Body of pancreas (tissue), 4 donors: ENCODE data around the gene CLDN8. TPM values are rescaled to one million over a fixed set of nuclear protein-coding genes. Genes with fewer than 3 reads are reported as not detected.

ENCODE experiments used
- ATAC-seq: fragments of 150-250 bp; one replicate; pipeline ENCODE4 v1.9.1; 2016
- DNase-seq, 4 donors: peaks; one replicate each; pipeline ENCODE4 v3.0.0-alpha.2; 2019
- H3K27ac ChIP-seq, 4 donors: fragments of 200-600 bp; sonication (generic); 1 replicate in 3 of 4; 2 replicates in 1 of 4; pipeline versions ENCODE4 v1.5.1 to v1.6.1; 2016 to 2019; ENCODE audit warnings: mild to moderate bottlenecking in 1 of 4, mixed read lengths in 1 of 4, moderate library complexity in 1 of 4
- H3K27me3 ChIP-seq, 2 donors: fragments of 200-600 bp; sonication (generic); one replicate each; pipeline ENCODE4 v1.6.0; 2016; ENCODE audit warnings: mild to moderate bottlenecking in 1 of 2
- H3K36me3 ChIP-seq, 2 donors: fragments of 200-600 bp; sonication (generic); replicated peaks in 1 of 2; 2 replicates each; pipeline ENCODE4 v1.5.1; 2016; ENCODE audit warnings: low read depth in 2 of 2; ENCODE audit not compliant: insufficient read depth in 1 of 2
- H3K4me1 ChIP-seq: fragments of 200-600 bp; sonication (generic); one replicate; pipeline ENCODE4 v1.6.0; 2016
- H3K4me3 ChIP-seq, 2 donors: fragments of 200-600 bp; sonication (generic); 1 replicate in 1 of 2; 2 replicates in 1 of 2; pipeline ENCODE4 v1.5.1; 2016 to 2019
- H3K9me3 ChIP-seq, 3 donors: fragments of 200-600 bp; sonication (generic); 1 replicate in 2 of 3; 2 replicates in 1 of 3; pipeline ENCODE4 v1.5.1; 2016
- POLR2A ChIP-seq, 3 donors: fragments of 450-650 bp; IDR thresholded peaks; one replicate each; pipeline ENCODE4 v1.6.1; 2016; ENCODE audit warnings: antibody characterized with exemption in 3 of 3, mild to moderate bottlenecking in 2 of 3
- WGBS, 2 donors: methylation state at CpG; one replicate each; pipeline ENCODE4 v1.1.5; 2017; 5-methylcytosine and 5-hydroxymethylcytosine counted together
- intact Hi-C: fragments of 100-400 bp; cut with DNase I; formaldehyde crosslinking; loops from one replicate; pipeline ENCODE4 v1.15.1; 2023
- total RNA-seq, 2 donors: library from RNA; depleted of rRNA; stranded (reverse); fragments of >200 nt; gene quantifications; one replicate each; pipeline ENCODE4 v1.1.0, GENCODE V29; 2016
- TF ChIP-seq, protein P1 (sequence below), 7 experiments: fragments of 450-650 bp in 4 of 7; fragments of 200-600 bp in 3 of 7; sonication (generic) in 3 of 7; IDR thresholded peaks; one replicate each; pipeline ENCODE4 v1.5.1; 2016 to 2019; ENCODE audit warnings: antibody characterized with exemption in 7 of 7

The CLDN8 gene
- total RNA-seq, 2 donors from 2014 or later, result 0.66 TPM; not detected in 1

DNA sequence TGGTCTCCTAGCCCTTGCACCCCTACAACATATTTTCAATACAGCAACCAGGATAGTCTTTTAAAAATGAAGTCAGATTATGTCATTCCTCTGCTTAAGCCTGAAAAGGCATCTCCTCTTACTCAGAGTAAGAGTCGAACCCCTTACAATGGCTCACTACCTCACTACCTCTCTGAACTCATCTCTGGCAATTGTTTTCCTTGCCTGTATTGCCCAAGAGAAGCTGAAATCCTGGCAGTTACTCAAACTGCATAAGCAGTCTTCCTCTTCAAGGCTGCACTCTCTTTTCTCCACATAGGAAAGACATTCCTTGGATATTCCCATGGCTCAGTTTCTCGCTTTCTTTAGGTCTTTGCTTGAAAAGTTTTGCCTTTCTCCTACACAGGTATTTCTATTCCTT lies 22.7 kb downstream of the CLDN8 start:
- Histone ChIP-seq H3K27me3 (no peaks in the 10 kb centered on the region), H3K36me3 (no peaks in the 10 kb centered on the region), H3K4me1 (peaks cover 6% of the 10 kb centered on the region), H3K4me3 (no peak overlapping the region), H3K9me3 (no peaks in the 10 kb centered on the region), H3K27ac (no peak overlapping the region)
- no peak for DNase-seq
- 81 to 82% methylated on average over 2 of the region's 2 CpGs for WGBS, 2 donors
- intact Hi-C loops, result no loop called here
- TF ChIP-seq, protein P1, sequence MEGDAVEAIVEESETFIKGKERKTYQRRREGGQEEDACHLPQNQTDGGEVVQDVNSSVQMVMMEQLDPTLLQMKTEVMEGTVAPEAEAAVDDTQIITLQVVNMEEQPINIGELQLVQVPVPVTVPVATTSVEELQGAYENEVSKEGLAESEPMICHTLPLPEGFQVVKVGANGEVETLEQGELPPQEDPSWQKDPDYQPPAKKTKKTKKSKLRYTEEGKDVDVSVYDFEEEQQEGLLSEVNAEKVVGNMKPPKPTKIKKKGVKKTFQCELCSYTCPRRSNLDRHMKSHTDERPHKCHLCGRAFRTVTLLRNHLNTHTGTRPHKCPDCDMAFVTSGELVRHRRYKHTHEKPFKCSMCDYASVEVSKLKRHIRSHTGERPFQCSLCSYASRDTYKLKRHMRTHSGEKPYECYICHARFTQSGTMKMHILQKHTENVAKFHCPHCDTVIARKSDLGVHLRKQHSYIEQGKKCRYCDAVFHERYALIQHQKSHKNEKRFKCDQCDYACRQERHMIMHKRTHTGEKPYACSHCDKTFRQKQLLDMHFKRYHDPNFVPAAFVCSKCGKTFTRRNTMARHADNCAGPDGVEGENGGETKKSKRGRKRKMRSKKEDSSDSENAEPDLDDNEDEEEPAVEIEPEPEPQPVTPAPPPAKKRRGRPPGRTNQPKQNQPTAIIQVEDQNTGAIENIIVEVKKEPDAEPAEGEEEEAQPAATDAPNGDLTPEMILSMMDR (IDR thresholded peaks at IDR 0.05), result no peak
- TF ChIP-seq POLR2A (IDR thresholded peaks at IDR 0.05), result no peak
- ATAC-seq, result no peak

DNA sequence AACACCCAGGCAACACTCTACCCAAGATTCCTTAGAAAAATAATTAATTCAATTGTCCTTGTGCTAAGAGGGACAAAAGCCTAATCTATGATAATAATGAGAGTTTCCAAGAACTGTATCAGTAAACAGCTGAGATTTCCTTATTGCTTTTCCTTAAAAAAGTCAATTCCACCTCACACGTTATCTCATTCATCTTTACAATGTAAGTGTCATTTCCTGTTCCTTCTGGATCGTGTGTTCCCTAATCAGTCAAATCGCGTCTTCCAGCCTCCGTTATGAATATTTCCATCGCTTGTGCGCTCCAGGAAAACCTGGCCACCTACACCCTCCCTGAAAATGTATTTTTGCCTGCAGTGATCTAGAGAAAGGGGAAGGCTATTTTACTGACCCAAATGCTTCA lies 25.3 kb downstream of the CLDN8 start:
- TF ChIP-seq, protein P1 (IDR thresholded peaks at IDR 0.05), result no peak
- 81 to 96% methylated on average over 7 of the region's 7 CpGs for WGBS, 2 donors
- Histone ChIP-seq H3K4me1 (peaks cover 6% of the 10 kb centered on the region), H3K36me3 (no peaks in the 10 kb centered on the region), H3K27me3 (no peaks in the 10 kb centered on the region), H3K4me3 (no peak overlapping the region), H3K27ac (no peak overlapping the region), H3K9me3 (no peaks in the 10 kb centered on the region)
- ATAC-seq (no peak), DNase-seq (no peak)
- intact Hi-C loops, result no loop called here

DNA sequence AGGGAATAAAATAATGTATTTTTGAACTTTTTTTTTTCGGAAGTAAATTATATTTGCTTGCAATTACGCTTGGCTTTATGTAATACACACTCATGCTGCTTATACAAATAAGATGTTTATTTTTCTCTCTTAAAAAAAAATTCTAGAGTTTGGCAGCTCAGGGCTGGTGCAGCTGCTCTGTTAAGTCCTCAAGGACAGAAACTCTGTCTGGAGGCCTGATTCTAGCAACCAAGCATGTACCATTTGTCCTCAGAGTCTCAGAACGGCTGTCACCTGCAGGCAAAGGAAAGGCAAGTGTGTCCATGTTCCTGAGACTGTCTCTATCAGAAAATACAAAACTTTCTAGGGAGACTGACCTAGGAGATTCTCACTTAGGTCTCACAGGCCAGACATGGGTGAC lies 26.1 kb downstream of the CLDN8 start:
- ATAC-seq (peak; percentile 35), DNase-seq (peak in 3 of 4 donors; percentile 14 to 25 (median 21))
- Histone ChIP-seq H3K4me3 (no peak overlapping the region), H3K27ac (no peak overlapping the region), H3K4me1 (peaks cover 6% of the 10 kb centered on the region), H3K27me3 (no peaks in the 10 kb centered on the region), H3K36me3 (no peaks in the 10 kb centered on the region), H3K9me3 (no peaks in the 10 kb centered on the region)
- TF ChIP-seq POLR2A (IDR thresholded peaks at IDR 0.05), result no peak
- TF ChIP-seq, protein P1 (IDR thresholded peaks at IDR 0.05), result no peak
- intact Hi-C loops, result no loop called here
- 36 to 39% methylated on average over 3 of the region's 3 CpGs for WGBS, 2 donors

DNA sequence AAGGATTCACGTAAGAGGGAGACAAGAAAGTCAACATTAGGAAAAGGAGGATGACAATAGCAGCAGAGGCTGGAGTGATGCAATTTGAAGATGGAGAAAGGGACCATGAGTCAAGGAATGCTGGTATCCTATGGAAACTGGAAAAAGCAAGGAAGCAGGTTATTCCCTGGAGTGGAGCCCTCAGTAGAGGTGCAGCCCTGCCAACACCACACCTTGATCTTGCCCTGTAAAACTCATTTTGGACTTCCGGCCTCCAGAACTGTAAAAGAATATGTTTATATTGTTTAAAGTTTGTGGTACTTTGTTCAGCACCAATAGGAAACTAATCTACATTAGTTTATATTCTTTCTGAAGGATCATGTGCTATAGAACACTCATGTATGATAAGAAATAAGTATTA lies 29.7 kb downstream of the CLDN8 start:
- H3K36me3 ChIP-seq, result no peaks in the 10 kb centered on the region
- no peaks in the 10 kb centered on the region for H3K27me3 ChIP-seq
- ATAC-seq (no peak), DNase-seq (no peak)
- H3K9me3 ChIP-seq, result no peaks in the 10 kb centered on the region
- TF ChIP-seq, protein P1 (IDR thresholded peaks at IDR 0.05), result no peak
- TF ChIP-seq POLR2A (IDR thresholded peaks at IDR 0.05), result no peak
- H3K4me3 ChIP-seq, result no peak overlapping the region
- H3K27ac ChIP-seq, result no peak overlapping the region
- peaks cover 6% of the 10 kb centered on the region for H3K4me1 ChIP-seq
- intact Hi-C loops, result no loop called here
- 66 to 77% methylated on average over 2 of the region's 2 CpGs for WGBS, 2 donors

DNA sequence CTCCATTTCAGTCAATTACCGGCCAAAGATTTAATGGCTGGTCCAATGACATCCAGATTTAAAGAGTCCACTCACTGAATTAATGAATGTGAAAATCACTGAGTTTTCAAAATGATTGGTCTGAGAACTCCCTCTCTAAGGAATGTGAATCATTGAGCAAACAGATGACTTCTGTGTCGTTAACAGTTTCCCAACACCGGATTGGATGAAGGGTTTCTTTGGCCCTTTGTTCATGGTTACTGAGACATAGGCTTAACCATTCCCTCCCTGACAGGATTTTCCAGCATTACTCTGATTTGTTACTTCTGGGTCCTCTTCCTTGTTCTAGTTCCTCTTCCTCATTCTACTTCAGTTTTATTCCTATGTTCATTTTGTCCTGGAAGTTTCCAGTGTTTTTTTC lies 47.8 kb downstream of the CLDN8 start:
- DNase-seq, result no peak
- no peak for TF ChIP-seq POLR2A (IDR thresholded peaks at IDR 0.05)
- TF ChIP-seq, protein P1 (IDR thresholded peaks at IDR 0.05), result no peak
- H3K27me3 ChIP-seq, result no peaks in the 10 kb centered on the region
- H3K9me3 ChIP-seq, result no peaks in the 10 kb centered on the region
- H3K4me1 ChIP-seq, result no peaks in the 10 kb centered on the region
- H3K4me3 ChIP-seq, result no peak overlapping the region
- H3K36me3 ChIP-seq, result no peaks in the 10 kb centered on the region
- no peak for ATAC-seq
- intact Hi-C loops, result no loop called here
- H3K27ac ChIP-seq, result no peak overlapping the region
- 56 to 57% methylated on average over 3 of the region's 3 CpGs for WGBS, 2 donors
